Measurements from ENCODE around the gene WDR38.

DNA sequence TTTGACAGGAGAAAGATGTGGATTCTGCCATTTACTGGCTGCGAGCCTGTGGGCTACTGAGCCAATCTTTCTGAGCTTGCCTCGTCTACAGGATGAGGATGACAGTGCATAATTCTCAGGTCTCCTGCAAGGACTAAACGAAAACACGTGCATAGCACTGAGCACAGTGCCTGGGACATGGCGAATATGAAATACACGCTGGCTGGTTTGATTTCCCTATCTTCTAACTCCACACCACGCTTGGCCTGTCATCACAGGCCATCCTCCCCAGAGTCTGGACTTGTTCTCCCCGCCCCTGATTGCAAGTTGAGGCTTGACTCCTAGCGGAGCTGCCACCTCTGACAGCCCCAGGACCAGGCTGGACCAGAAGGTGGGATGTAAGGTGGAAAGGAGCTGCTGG, 46.6 kb downstream of the WDR38 start:
- TF ChIP-seq EZH2 (IDR thresholded peaks at IDR 0.05) (no peak), POLR2AphosphoS5 (IDR thresholded peaks at IDR 0.05; ENCODE audit: borderline replicate concordance, low read depth, low read length) (no peak)

Data from SK-N-MC (cell line).